Embryonic facial prominence (tissue), 1 donor: ENCODE results near the gene TMEM201.
"Not testable (repeated sequence)": the region's sequence is repeated elsewhere in the genome, so short reads cannot be mapped to it uniquely, and the experiment has no call there.

Experiments used
- DNase-seq: peaks from one replicate; pipeline ENCODE4 v3.0.0-alpha.2; 2016; ENCODE audit errors: extremely low spot score

Gene TMEM201

GRCh38 chr1:9621032-9621431 is 32.3 kb downstream of the TMEM201 start:
- no peak for DNase-seq

GRCh38 chr1:9624081-9624480 is 35.4 kb downstream of the TMEM201 start:
- DNase-seq, result no peak

GRCh38 chr1:9625030-9625429 is 36.3 kb downstream of the TMEM201 start:
- not testable (repeated sequence) for DNase-seq

- no peak for DNase-seq
Measured at GRCh38 chr1:9626201-9626608, 37.5 kb downstream of the TMEM201 start.

- DNase-seq, result no peak
Measured at GRCh38 chr1:9628541-9629444, 40.1 kb downstream of the TMEM201 start.

- no peak for DNase-seq
Measured at GRCh38 chr1:9629445-9630201, 40.9 kb downstream of the TMEM201 start.

GRCh38 chr1:9630331-9631111 is 41.8 kb downstream of the TMEM201 start:
- no peak for DNase-seq

GRCh38 chr1:9631613-9632012 is 42.9 kb downstream of the TMEM201 start:
- no peak for DNase-seq

GRCh38 chr1:9633493-9633892 is 44.8 kb downstream of the TMEM201 start:
- DNase-seq, result no peak

GRCh38 chr1:9634582-9634981 is 45.9 kb downstream of the TMEM201 start:
- no peak for DNase-seq

- DNase-seq, result no peak
Measured at GRCh38 chr1:9639227-9639626, 50.5 kb downstream of the TMEM201 start.

GRCh38 chr1:9643351-9644256 is 54.9 kb downstream of the TMEM201 start:
- no peak for DNase-seq

- DNase-seq, result no peak
Measured at GRCh38 chr1:9646037-9646436, 57.3 kb downstream of the TMEM201 start.

- DNase-seq, result no peak
Measured at GRCh38 chr1:9648171-9648570, 59.5 kb downstream of the TMEM201 start.

GRCh38 chr1:9649769-9650168 is 61.1 kb downstream of the TMEM201 start:
- no peak for DNase-seq

- no peak for DNase-seq
Measured at GRCh38 chr1:9651220-9651564, 62.5 kb downstream of the TMEM201 start.

GRCh38 chr1:9651565-9652378 is 63.1 kb downstream of the TMEM201 start, which contains the start of gene PIK3CD:
Gene PIK3CD, plus strand, starts transcription at chr1:9651731. Its CDS starts 58,725 bp downstream, at chr1:9710456.
- DNase-seq, result peak; percentile 35

GRCh38 chr1:9652379-9653209 is 63.9 kb downstream of the TMEM201 start:
- DNase-seq, result no peak

- DNase-seq, result no peak
Measured at GRCh38 chr1:9653210-9653490, 64.4 kb downstream of the TMEM201 start.
